ENCODE results near the gene COX19. TPM values are rescaled to one million over a fixed set of nuclear protein-coding genes. Genes with fewer than 3 reads are reported as not detected.

Gene COX19
- total RNA-seq, 1 experiment from 2014 or later = 20.5 TPM

GRCh38 chr7:997404-998395 is 22.4 kb upstream of the COX19 start:
- no peaks in the 10 kb centered on the region for H3K9me2 ChIP-seq (replicated peaks; ENCODE audit: insufficient read depth, low read length)

GRCh38 chr7:996079-996872 is 20.9 kb upstream of the COX19 start:
- Histone ChIP-seq H4K20me1 (ENCODE audit: insufficient read depth, low read depth, low read length) (peaks cover 7% of the 10 kb centered on the region; the same call in 1 of the 2 replicates), H3K9ac (ENCODE audit: low read length) (peak overlapping the region; percentile 13), H2AFZ (ENCODE audit: low read length) (no peak overlapping the region), H3K27me3 (ENCODE audit: low read length) (no peaks in the 10 kb centered on the region; the same call in 1 of the 2 replicates), H3K4me2 (ENCODE audit: low read depth, low read length, poor library complexity, severe bottlenecking) (no peak overlapping the region), H3K4me1 (ENCODE audit: low read length) (peaks cover 67% of the 10 kb centered on the region), H3K4me3 (ENCODE audit: low read length) (no peak overlapping the region), H3K9me3 (ENCODE audit: low read length) (no peaks in the 10 kb centered on the region), H3K27ac (ENCODE audit: low read length) (no peak overlapping the region), H3K79me2 (ENCODE audit: low read length) (no peaks in the 10 kb centered on the region), H3K9me2 (replicated peaks; ENCODE audit: insufficient read depth, low read length) (no peaks in the 10 kb centered on the region), H3K36me3 (ENCODE audit: insufficient read depth, low read length) (no peaks in the 10 kb centered on the region)
- DNase-seq = no peak

More at GRCh38 chr7:997404-998395, 22.4 kb upstream of the COX19 start:
- H3K9me3 ChIP-seq (ENCODE audit: low read length) = no peaks in the 10 kb centered on the region
- H3K4me1 ChIP-seq (ENCODE audit: low read length) = peaks cover 63% of the 10 kb centered on the region
- H2AFZ ChIP-seq (ENCODE audit: low read length) = no peak overlapping the region
- no peak overlapping the region for H3K4me3 ChIP-seq (ENCODE audit: low read length)
- no peak overlapping the region for H3K27ac ChIP-seq (ENCODE audit: low read length)
- H3K27me3 ChIP-seq (ENCODE audit: low read length) = no peaks in the 10 kb centered on the region; the same call in 1 of the 2 replicates
- no peak overlapping the region for H3K9ac ChIP-seq (ENCODE audit: low read length)
- no peak for DNase-seq
- peaks cover 3% of the 10 kb centered on the region; the same call in 1 of the 2 replicates for H4K20me1 ChIP-seq (ENCODE audit: insufficient read depth, low read depth, low read length)
- H3K4me2 ChIP-seq (ENCODE audit: low read depth, low read length, poor library complexity, severe bottlenecking) = no peak overlapping the region
- no peaks in the 10 kb centered on the region for H3K79me2 ChIP-seq (ENCODE audit: low read length)
- no peaks in the 10 kb centered on the region for H3K36me3 ChIP-seq (ENCODE audit: insufficient read depth, low read length)

- Histone ChIP-seq H3K9me3 (ENCODE audit: low read length) (no peaks in the 10 kb centered on the region), H3K79me2 (ENCODE audit: low read length) (no peaks in the 10 kb centered on the region), H3K27me3 (ENCODE audit: low read length) (no peaks in the 10 kb centered on the region; the same call in 1 of the 2 replicates), H3K4me2 (ENCODE audit: low read depth, low read length, poor library complexity, severe bottlenecking) (no peak overlapping the region), H3K36me3 (ENCODE audit: insufficient read depth, low read length) (no peaks in the 10 kb centered on the region), H3K9ac (ENCODE audit: low read length) (peak overlapping the region; percentile 13), H3K9me2 (replicated peaks; ENCODE audit: insufficient read depth, low read length) (no peaks in the 10 kb centered on the region), H3K27ac (ENCODE audit: low read length) (no peak overlapping the region), H3K4me3 (ENCODE audit: low read length) (no peak overlapping the region), H4K20me1 (ENCODE audit: insufficient read depth, low read depth, low read length) (peaks cover 7% of the 10 kb centered on the region; the same call in 1 of the 2 replicates), H3K4me1 (ENCODE audit: low read length) (peaks cover 60% of the 10 kb centered on the region), H2AFZ (ENCODE audit: low read length) (no peak overlapping the region)
- no peak for DNase-seq
These were observed 20.2 kb upstream of the COX19 start for GRCh38 chr7:995571-995970.

- no peaks in the 10 kb centered on the region for H3K79me2 ChIP-seq (ENCODE audit: low read length)
- no peak overlapping the region for H3K4me3 ChIP-seq (ENCODE audit: low read length)
- H3K27ac ChIP-seq (ENCODE audit: low read length) = no peak overlapping the region
- peaks cover 52% of the 10 kb centered on the region for H3K4me1 ChIP-seq (ENCODE audit: low read length)
- H3K27me3 ChIP-seq (ENCODE audit: low read length) = no peaks in the 10 kb centered on the region; the same call in 1 of the 2 replicates
- H3K9me3 ChIP-seq (ENCODE audit: low read length) = no peaks in the 10 kb centered on the region
- peak overlapping the region; percentile 10 for H3K4me2 ChIP-seq (ENCODE audit: low read depth, low read length, poor library complexity, severe bottlenecking)
- H3K36me3 ChIP-seq (ENCODE audit: insufficient read depth, low read length) = no peaks in the 10 kb centered on the region
- H2AFZ ChIP-seq (ENCODE audit: low read length) = no peak overlapping the region
- H4K20me1 ChIP-seq (ENCODE audit: insufficient read depth, low read depth, low read length) = peaks cover 7% of the 10 kb centered on the region; the same call in 1 of the 2 replicates
- no peaks in the 10 kb centered on the region for H3K9me2 ChIP-seq (replicated peaks; ENCODE audit: insufficient read depth, low read length)
- DNase-seq = peak; percentile 60
- no peak overlapping the region for H3K9ac ChIP-seq (ENCODE audit: low read length)
These were observed 19.4 kb upstream of the COX19 start for GRCh38 chr7:994592-995308.

- peak; percentile 96 for DNase-seq
- H4K20me1 ChIP-seq (ENCODE audit: insufficient read depth, low read depth, low read length) = peaks cover 7% of the 10 kb centered on the region; the same call in 1 of the 2 replicates
- H3K9me2 ChIP-seq (replicated peaks; ENCODE audit: insufficient read depth, low read length) = no peaks in the 10 kb centered on the region
- H3K4me1 ChIP-seq (ENCODE audit: low read length) = peaks cover 39% of the 10 kb centered on the region
- no peak overlapping the region for H3K27ac ChIP-seq (ENCODE audit: low read length)
- no peaks in the 10 kb centered on the region for H3K36me3 ChIP-seq (ENCODE audit: insufficient read depth, low read length)
- no peak overlapping the region for H3K4me3 ChIP-seq (ENCODE audit: low read length)
- H2AFZ ChIP-seq (ENCODE audit: low read length) = no peak overlapping the region
- H3K27me3 ChIP-seq (ENCODE audit: low read length) = no peaks in the 10 kb centered on the region; the same call in 1 of the 2 replicates
- H3K9ac ChIP-seq (ENCODE audit: low read length) = no peak overlapping the region
- no peaks in the 10 kb centered on the region for H3K9me3 ChIP-seq (ENCODE audit: low read length)
- no peaks in the 10 kb centered on the region for H3K79me2 ChIP-seq (ENCODE audit: low read length)
- no peak overlapping the region for H3K4me2 ChIP-seq (ENCODE audit: low read depth, low read length, poor library complexity, severe bottlenecking)
These were observed 17.6 kb upstream of the COX19 start for GRCh38 chr7:992709-993607.

- Histone ChIP-seq H3K27me3 (ENCODE audit: low read length) (no peaks in the 10 kb centered on the region; the same call in 1 of the 2 replicates), H3K4me2 (ENCODE audit: low read depth, low read length, poor library complexity, severe bottlenecking) (no peak overlapping the region)
These were observed 16.6 kb upstream of the COX19 start for GRCh38 chr7:991729-992656.

More at GRCh38 chr7:991729-992656, 16.6 kb upstream of the COX19 start:
- Histone ChIP-seq H3K27ac (ENCODE audit: low read length) (no peak overlapping the region), H3K9me3 (ENCODE audit: low read length) (no peaks in the 10 kb centered on the region), H3K4me3 (ENCODE audit: low read length) (no peak overlapping the region), H3K9ac (ENCODE audit: low read length) (no peak overlapping the region), H4K20me1 (ENCODE audit: insufficient read depth, low read depth, low read length) (peaks cover 7% of the 10 kb centered on the region; the same call in 1 of the 2 replicates), H2AFZ (ENCODE audit: low read length) (no peak overlapping the region), H3K4me1 (ENCODE audit: low read length) (peaks cover 39% of the 10 kb centered on the region), H3K9me2 (replicated peaks; ENCODE audit: insufficient read depth, low read length) (no peaks in the 10 kb centered on the region), H3K79me2 (ENCODE audit: low read length) (no peaks in the 10 kb centered on the region), H3K36me3 (ENCODE audit: insufficient read depth, low read length) (no peaks in the 10 kb centered on the region)
- no peak for DNase-seq
